Activated CD8-positive, alpha-beta memory T cell treated with anti-CD3 and anti-CD28 coated beads for 36 hours (primary cell): Measurements from ENCODE around the gene COX6B2. TPM values are rescaled to one million over a fixed set of nuclear protein-coding genes. Genes with fewer than 3 reads are reported as not detected.

Experiments
- CTCF ChIA-PET: fragments of 350-600 bp; sonication (Branson Sonifier 250); formaldehyde crosslinking; loops from one replicate; lab custom pipeline; 2021; ENCODE audit warnings: antibody characterized with exemption; lab: Charles Lee
- POLR2A ChIA-PET: fragments of 350-600 bp; sonication (Branson Sonifier 250); formaldehyde crosslinking; loops from one replicate; lab custom pipeline; 2021; ENCODE audit warnings: antibody characterized with exemption; lab: Charles Lee
- total RNA-seq, 2 experiments: library from RNA; stranded (reverse); gene quantifications; one replicate each; pipeline ENCODE4 v1.2.3, GENCODE V29; 2021

Gene COX6B2
- total RNA-seq, 2 experiments from 2014 or later = not detected

GRCh38 chr19:55305491-55305890 is 49.0 kb downstream of the COX6B2 start:
- CTCF ChIA-PET = no interaction called here
- POLR2A ChIA-PET = no interaction called here

GRCh38 chr19:55304980-55305379 is 49.5 kb downstream of the COX6B2 start:
- POLR2A ChIA-PET = no interaction called here
- CTCF ChIA-PET = no interaction called here

GRCh38 chr19:55304279-55304978 is 50.1 kb downstream of the COX6B2 start:
- CTCF ChIA-PET = interaction anchor here (0.5 kb wide), 1 partner anchor 327 kb away, joined by 3 read pairs; no protein-coding TSS in a partner anchor
- POLR2A ChIA-PET = no interaction called here

- POLR2A ChIA-PET = interaction anchor here (0.7 kb wide), 1 partner anchor 162 kb away, joined by 3 read pairs; no protein-coding TSS in a partner anchor
- CTCF ChIA-PET = interaction anchor here (1.0 to 1.1 kb wide), 2 partner anchors 36 to 44 kb away, joined by 4 to 6 read pairs; partner anchors contain the start of gene KMT5C
Observed at GRCh38 chr19:55303477-55303876, 51.0 kb downstream of the COX6B2 start.

GRCh38 chr19:55302318-55302703 is 52.2 kb downstream of the COX6B2 start:
- POLR2A ChIA-PET = interaction anchor here (1.0 to 1.5 kb wide), 4 partner anchors 37 to 106 kb away, joined by 3 to 6 read pairs (median 3); partner anchors contain the start of gene KMT5C

GRCh38 chr19:55301459-55302317 is 52.8 kb downstream of the COX6B2 start:
- ChIA-PET POLR2A (interaction anchor here (0.9 to 1.5 kb wide), 6 partner anchors 37 to 107 kb away, joined by 3 to 6 read pairs (median 3); partner anchors contain the start of gene KMT5C), CTCF (interaction anchor here (0.6 to 2.5 kb wide), 29 partner anchors 8 to 1889 kb away, joined by 3 to 17 read pairs (median 4); partner anchors contain the start of genes KMT5C, PPP6R1, RPL28 and TMEM238)

More at GRCh38 chr19:55302318-55302703, 52.2 kb downstream of the COX6B2 start:
- CTCF ChIA-PET = interaction anchor here (0.7 to 2.5 kb wide), 19 partner anchors 10 to 1888 kb away, joined by 3 to 17 read pairs (median 6); partner anchors contain the start of genes KMT5C, RPL28 and TMEM238

GRCh38 chr19:55300886-55301458 is 53.5 kb downstream of the COX6B2 start:
- CTCF ChIA-PET = interaction anchor here (0.6 to 2.5 kb wide), 24 partner anchors 9 to 328 kb away, joined by 3 to 17 read pairs (median 5); partner anchors contain the start of genes KMT5C, PPP6R1, RPL28 and TMEM238
- POLR2A ChIA-PET = interaction anchor here (0.9 to 1.5 kb wide), 5 partner anchors 38 to 108 kb away, joined by 3 read pairs; no protein-coding TSS in a partner anchor

GRCh38 chr19:55299991-55300390 is 54.5 kb downstream of the COX6B2 start:
- ChIA-PET POLR2A (no interaction called here), CTCF (no interaction called here)

Other genes with a start within 250 kb of the COX6B2 start
- 10 to 100 TPM; 87.4 to 89.7 TPM for gene PPP1R12C, start 237.1 kb downstream of the COX6B2 start, total RNA-seq
- not detected for gene TNNT1, start 205.5 kb downstream of the COX6B2 start, total RNA-seq
- not detected for gene TNNI3, start 197.0 kb downstream of the COX6B2 start, total RNA-seq
- gene DNAAF3, start 188.1 kb downstream of the COX6B2 start, total RNA-seq = not detected
- not detected for gene SYT5, start 174.4 kb downstream of the COX6B2 start, total RNA-seq
- not detected for gene PTPRH, start 145.2 kb downstream of the COX6B2 start, total RNA-seq
- 1 to 10 TPM; 6.5 to 7.6 TPM for gene TMEM86B, start 126.0 kb downstream of the COX6B2 start, total RNA-seq
- gene PPP6R1, start 95.7 kb downstream of the COX6B2 start, total RNA-seq = 100 to 1,000 TPM; 226 to 230 TPM
- gene HSPBP1, start 74.6 kb downstream of the COX6B2 start, total RNA-seq = 10 to 100 TPM; 74.4 to 79.6 TPM
- gene BRSK1, start 70.7 kb downstream of the COX6B2 start, total RNA-seq = 1 to 10 TPM; 4.8 to 5.7 TPM
- gene TMEM150B, start 29.4 kb downstream of the COX6B2 start, total RNA-seq = under 1 TPM in 1 of 2 experiments, not detected in 1; 0.31 TPM
- 10 to 100 TPM; 17.4 to 18.1 TPM for gene KMT5C, start 14.8 kb downstream of the COX6B2 start, total RNA-seq
- gene GARIN5B, start 8.5 kb upstream of the COX6B2 start, total RNA-seq = not detected
- gene IL11, start 15.7 kb upstream of the COX6B2 start, total RNA-seq = under 1 TPM; 0.08 to 0.21 TPM
- gene TMEM190, start 22.1 kb upstream of the COX6B2 start, total RNA-seq = not detected
- gene TMEM238, start 29.6 kb upstream of the COX6B2 start, total RNA-seq = 10 to 100 TPM; 11.3 to 12.1 TPM
- gene RPL28, start 31.2 kb upstream of the COX6B2 start, total RNA-seq = 1,000 to 10,000 TPM; 2,223 to 2,277 TPM
- gene UBE2S, start 53.1 kb upstream of the COX6B2 start, total RNA-seq = 100 to 1,000 TPM; 296 to 311 TPM
- not detected for gene SHISA7, start 88.6 kb upstream of the COX6B2 start, total RNA-seq
- 10 to 100 TPM; 34.4 to 36.6 TPM for gene ISOC2, start 106.9 kb upstream of the COX6B2 start, total RNA-seq
- gene C19orf85, start 110.0 kb upstream of the COX6B2 start, total RNA-seq = not detected
- gene ZNF628, start 121.9 kb upstream of the COX6B2 start, total RNA-seq = 1 to 10 TPM; 6.4 to 7.4 TPM
- gene NAT14, start 130.5 kb upstream of the COX6B2 start, total RNA-seq = 10 to 100 TPM; 32.7 to 33.1 TPM
- gene SSC5D, start 133.7 kb upstream of the COX6B2 start, total RNA-seq = under 1 TPM; 0.63 to 0.99 TPM
- gene SBK2, start 182.4 kb upstream of the COX6B2 start, total RNA-seq = not detected
- not detected for gene SBK3, start 190.8 kb upstream of the COX6B2 start, total RNA-seq
- 1 to 10 TPM; 6.9 to 7.5 TPM for gene ZNF579, start 226.1 kb upstream of the COX6B2 start, total RNA-seq
- gene FIZ1, start 244.8 kb upstream of the COX6B2 start, total RNA-seq = 10 to 100 TPM; 17.4 to 17.8 TPM
- 10 to 100 TPM; 11.9 to 13.2 TPM for gene ZNF524, start 245.6 kb upstream of the COX6B2 start, total RNA-seq